Right cardiac atrium (tissue), 5 donors: Measurements from ENCODE around the gene XDH. TPM values are rescaled to one million over a fixed set of nuclear protein-coding genes. Genes with fewer than 3 reads are reported as not detected.

Source experiments
- ATAC-seq, 2 donors: fragments of 200-7000 bp; cut with Tn5 transposase; one replicate each; pipeline versions ENCODE4 v1.8.0 to v1.9.1; 2020; ENCODE audit warnings: moderate library complexity in 2 of 2, mild to moderate bottlenecking in 1 of 2
- DNase-seq, 3 donors: peaks; one replicate each; pipeline ENCODE4 v3.0.0-alpha.2; 2020
- H3K27ac ChIP-seq: one replicate; pipeline ENCODE4 v1.5.1; 2013; ENCODE audit warnings: mild to moderate bottlenecking, low read length, control low read depth, moderate library complexity
- H3K27me3 ChIP-seq: one replicate; pipeline ENCODE4 v1.6.1; 2013; ENCODE audit not compliant: control insufficient read depth, insufficient read depth
- H3K4me1 ChIP-seq: one replicate; pipeline ENCODE4 v1.6.1; 2013; ENCODE audit warnings: low read length; ENCODE audit not compliant: control insufficient read depth, insufficient read depth
- H3K4me3 ChIP-seq: one replicate; pipeline ENCODE4 v1.5.1; 2013; ENCODE audit warnings: low read length, control low read depth
- H3K9me3 ChIP-seq: one replicate; pipeline ENCODE4 v1.6.1; 2013; ENCODE audit warnings: low read length; ENCODE audit not compliant: control insufficient read depth
- WGBS: extraction: QIAGEN DNeasy Blood & Tissue Kit; methylation state at CpG from one replicate; pipeline ENCODE4 v1.1.7; 2013; 5-methylcytosine and 5-hydroxymethylcytosine counted together
- intact Hi-C, 4 donors: fragments of 100-400 bp; cut with DNase I; formaldehyde crosslinking; loops; one replicate each; pipeline versions ENCODE4 v1.11.0 to v1.14.0; 2022 to 2023
- polyA plus RNA-seq: library from polyadenylated mRNA; stranded (reverse); fragments of 200-250 nt; gene quantifications from one replicate; pipeline ENCODE4 v1.2.3, GENCODE V29; 2013
- total RNA-seq, 4 donors: library from RNA; stranded (reverse); fragmentation: NEBNext Ultra II Directional; extraction: Animal tissue kit (Norgen Biotek cat#: 25700); gene quantifications; one replicate each; pipeline ENCODE4 v1.2.1, GENCODE V29; 2021
- donor health status: healthy with polysubstance abuse.
- donor health status: DM: no; HTN: yes; CAD: no.
- donor health status: DM: no; HTN: no; CAD: no.
- donor health status: DM: no; HTN: yes; CAD: no; lungs with severe emphysema.
- donor health status: DM: yes; HTN: yes; CAD: no.

Gene XDH
- total and polyA plus RNA-seq, 5 donors, result 0.29 TPM; not detected in 4

DNA sequence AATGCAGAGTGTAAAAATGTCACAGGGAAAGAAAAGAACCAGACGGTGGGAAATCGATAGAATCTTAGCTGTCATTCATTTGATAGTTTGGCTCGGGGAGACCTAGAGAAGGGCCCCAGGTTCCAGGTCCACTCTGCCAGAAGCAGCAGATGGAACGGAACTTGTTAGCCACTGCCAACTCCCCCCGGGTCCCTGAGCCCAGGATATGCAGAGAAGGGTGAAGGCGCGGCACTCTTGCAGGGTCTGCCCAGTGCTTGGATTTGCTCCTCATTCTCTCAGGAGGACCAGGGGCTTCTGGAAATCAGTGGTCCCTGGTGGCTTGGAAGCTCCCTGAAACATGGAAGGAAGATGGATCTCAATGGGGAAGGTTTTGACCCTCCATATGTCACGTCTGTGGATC lies 11.6 kb upstream of the XDH start:
- H3K4me1 ChIP-seq, result no peaks in the 10 kb centered on the region
- no peaks in the 10 kb centered on the region for H3K9me3 ChIP-seq
- DNase-seq (no peak), ATAC-seq (no peak)
- WGBS, result 88% methylated on average over 8 of the region's 8 CpGs
- no peak overlapping the region for H3K4me3 ChIP-seq
- intact Hi-C loops, result no loop called here
- no peaks in the 10 kb centered on the region for H3K27me3 ChIP-seq
- no peak overlapping the region for H3K27ac ChIP-seq

DNA sequence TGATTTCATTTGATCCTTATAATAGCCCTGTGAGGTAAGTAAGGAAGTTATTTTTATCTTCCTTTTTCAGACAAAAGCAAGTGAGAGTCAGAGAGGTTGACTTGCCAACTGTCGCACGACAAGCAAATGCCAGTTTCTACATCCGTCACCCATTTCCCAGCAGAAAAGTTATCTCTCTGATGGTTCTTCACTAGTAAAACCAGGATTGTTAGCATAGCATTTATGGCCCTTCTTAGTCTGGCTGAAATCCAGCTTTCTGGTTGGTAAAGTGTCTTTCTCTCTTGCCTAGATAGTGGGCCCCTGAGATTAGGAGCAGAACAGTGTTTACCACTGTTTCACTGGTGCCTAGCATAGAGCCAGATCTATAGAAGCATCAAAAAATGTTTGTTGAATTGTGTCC lies 7.1 kb upstream of the XDH start:
- Histone ChIP-seq H3K4me1 (no peaks in the 10 kb centered on the region), H3K9me3 (peaks cover 2% of the 10 kb centered on the region), H3K4me3 (no peak overlapping the region), H3K27ac (no peak overlapping the region), H3K27me3 (no peaks in the 10 kb centered on the region)
- WGBS, result 84% methylated on average over 3 of the region's 3 CpGs
- ATAC-seq (no peak), DNase-seq (no peak)
- intact Hi-C loops, result no loop called here

DNA sequence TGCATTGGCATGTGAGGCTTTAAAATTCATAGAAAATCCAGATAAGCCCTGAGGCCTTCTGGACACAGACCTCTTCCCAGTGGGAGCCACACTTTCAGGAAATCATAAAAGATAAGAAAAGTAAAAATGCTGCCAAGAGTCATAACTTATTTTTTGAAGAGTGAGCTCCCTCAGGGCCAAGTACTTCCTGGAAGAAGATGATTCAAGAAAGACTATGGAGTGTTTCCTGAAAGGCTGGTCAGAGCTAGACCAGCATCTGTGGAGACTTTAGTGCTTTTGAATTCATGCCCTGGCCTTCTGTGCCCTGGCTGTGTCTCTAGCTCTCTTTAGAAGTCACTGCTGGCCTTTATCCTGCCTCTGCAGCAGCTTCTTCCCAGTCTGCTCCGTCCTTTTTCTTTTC lies 6.4 kb upstream of the XDH start:
- H3K9me3 ChIP-seq, result peaks cover 2% of the 10 kb centered on the region
- intact Hi-C loops, result no loop called here
- 48% methylated on average over 1 of the region's 1 CpG for WGBS
- no peaks in the 10 kb centered on the region for H3K4me1 ChIP-seq
- no peaks in the 10 kb centered on the region for H3K27me3 ChIP-seq
- H3K4me3 ChIP-seq, result no peak overlapping the region
- H3K27ac ChIP-seq, result no peak overlapping the region
- ATAC-seq (no peak), DNase-seq (no peak)

DNA sequence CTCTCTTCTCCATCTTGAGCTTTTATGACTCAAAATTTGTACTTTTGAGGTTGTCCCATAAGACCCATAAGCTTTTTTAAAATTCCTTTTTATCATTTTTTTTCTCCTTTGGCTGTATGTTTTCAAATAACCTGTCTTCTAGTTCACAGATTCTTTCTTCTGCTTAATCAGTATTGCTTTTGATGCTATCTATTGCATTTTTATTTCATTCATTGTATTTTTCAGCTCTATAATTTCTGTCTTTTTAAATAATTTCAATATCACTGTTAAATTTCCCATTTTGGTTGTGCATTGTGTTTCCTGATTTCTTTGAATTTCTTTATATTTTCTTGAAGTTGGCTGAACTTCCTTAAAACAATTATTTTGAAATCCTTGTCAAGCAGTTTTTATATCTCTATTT lies 4.8 kb upstream of the XDH start:
- intact Hi-C loops, result no loop called here
- DNase-seq (no peak), ATAC-seq (no peak)
- Histone ChIP-seq H3K27ac (no peak overlapping the region), H3K4me3 (no peak overlapping the region), H3K27me3 (no peaks in the 10 kb centered on the region), H3K9me3 (peaks cover 2% of the 10 kb centered on the region), H3K4me1 (no peaks in the 10 kb centered on the region)

DNA sequence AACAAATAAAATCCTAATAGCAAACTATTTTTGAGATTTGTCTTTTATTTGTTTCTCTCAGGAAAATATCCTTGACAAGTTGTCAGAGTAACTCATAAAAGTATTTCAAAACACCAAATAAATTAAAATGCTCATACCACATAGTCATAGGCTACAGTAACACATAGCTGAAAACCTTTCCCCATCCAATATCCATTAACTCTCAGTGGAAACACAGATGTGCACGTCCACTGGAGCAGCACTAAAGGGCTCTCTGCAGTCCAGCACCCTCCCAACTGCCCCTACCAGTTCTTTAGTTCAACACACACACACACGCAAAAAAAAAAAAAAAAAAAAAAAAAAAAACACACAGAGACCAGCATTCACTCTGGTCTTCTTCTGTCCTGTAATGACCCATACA lies 879 bp upstream of the XDH start:
- intact Hi-C loops, result no loop called here
- no peak for DNase-seq

DNA sequence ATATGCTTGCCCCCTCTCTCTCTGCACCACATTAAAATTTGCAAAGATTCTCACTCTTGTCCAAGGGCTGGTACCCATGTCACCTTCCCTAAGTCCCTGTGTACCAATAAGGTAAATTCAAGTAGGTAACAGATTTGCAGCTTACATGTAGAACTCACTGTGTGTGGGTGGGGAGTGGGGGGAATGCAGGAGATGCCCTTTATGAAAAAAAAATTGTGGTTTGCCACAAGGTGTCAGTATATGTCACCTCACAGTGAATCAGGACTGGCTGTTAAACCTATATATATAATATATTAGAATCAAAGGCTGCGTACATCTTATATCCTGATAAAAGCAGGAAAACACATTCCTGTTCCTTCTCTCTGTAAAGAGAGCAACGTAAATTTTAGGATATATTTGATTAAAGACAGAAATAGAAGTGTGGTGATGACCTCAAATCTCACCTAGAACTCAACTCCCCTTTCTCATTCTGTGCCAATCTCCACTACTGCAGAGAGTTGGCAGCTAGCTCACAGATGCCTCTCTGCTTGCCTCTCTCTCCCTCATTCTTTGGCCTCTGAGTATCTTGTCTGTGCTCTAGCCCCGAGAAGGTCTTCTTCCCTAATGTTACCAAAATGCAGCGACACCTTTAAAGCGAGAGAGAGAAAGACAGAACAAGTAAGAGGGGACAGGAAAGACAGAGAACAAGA lies 536 bp downstream of the XDH start:
- intact Hi-C loops, result no loop called here
- WGBS, result 53% methylated on average over 5 of the region's 5 CpGs
- DNase-seq (no peak), ATAC-seq (peak in 1 of 2 donors; percentile 38)
- H3K9me3 ChIP-seq, result no peaks in the 10 kb centered on the region
- H3K4me1 ChIP-seq, result no peaks in the 10 kb centered on the region
- H3K27ac ChIP-seq, result no peak overlapping the region
- H3K27me3 ChIP-seq, result no peaks in the 10 kb centered on the region
- H3K4me3 ChIP-seq, result no peak overlapping the region

More for the DNA sequence above, 879 bp upstream of the XDH start:
- Histone ChIP-seq H3K27me3 (no peaks in the 10 kb centered on the region), H3K4me1 (no peaks in the 10 kb centered on the region), H3K4me3 (no peak overlapping the region), H3K27ac (no peak overlapping the region), H3K9me3 (peaks cover 2% of the 10 kb centered on the region)
- WGBS, result 66% methylated on average over 2 of the region's 2 CpGs
- ATAC-seq, result no peak

DNA sequence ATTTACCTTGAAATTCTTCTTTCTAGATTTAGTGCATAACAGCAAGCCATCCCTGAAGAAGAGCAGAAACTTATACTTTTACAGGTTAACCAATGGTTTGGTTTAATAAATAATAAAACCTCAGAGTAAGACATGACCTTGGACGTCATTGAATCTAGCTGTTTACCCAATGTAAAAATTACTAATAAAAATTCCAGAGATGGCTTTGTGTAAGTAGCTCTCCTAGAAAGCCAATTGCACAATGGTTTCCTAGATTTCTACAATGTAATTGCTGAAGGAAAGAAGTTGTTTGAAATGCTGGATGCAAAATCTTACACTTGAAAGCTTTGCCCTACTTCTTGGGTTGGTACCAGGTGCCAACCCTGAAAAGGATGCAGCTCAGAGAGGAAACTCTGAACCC lies 1.5 kb downstream of the XDH start:
- intact Hi-C loops, result no loop called here
- no peaks in the 10 kb centered on the region for H3K9me3 ChIP-seq
- 59% methylated on average over 1 of the region's 1 CpG for WGBS
- H3K4me1 ChIP-seq, result no peaks in the 10 kb centered on the region
- H3K27ac ChIP-seq, result no peak overlapping the region
- ATAC-seq (no peak), DNase-seq (no peak)
- H3K4me3 ChIP-seq, result no peak overlapping the region
- H3K27me3 ChIP-seq, result no peaks in the 10 kb centered on the region

DNA sequence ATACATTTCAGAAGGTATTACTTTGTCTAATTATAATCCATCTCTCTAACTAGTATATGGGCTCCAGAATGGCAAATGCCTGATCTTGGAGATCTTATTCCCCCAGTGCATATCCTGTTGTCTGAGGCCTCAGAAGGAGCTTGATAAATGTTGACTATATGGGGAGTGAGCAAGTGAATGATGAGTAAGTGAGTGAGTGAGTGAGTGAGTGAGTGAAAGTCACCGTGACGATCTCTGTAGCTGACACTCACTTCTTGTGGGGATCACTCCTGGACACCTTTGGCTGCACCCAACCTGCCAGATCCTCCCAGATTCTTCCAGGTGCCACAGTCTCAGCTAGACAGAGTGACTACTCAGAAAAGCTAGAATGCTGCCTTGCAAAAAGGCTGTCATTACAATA lies 2.8 kb downstream of the XDH start:
- intact Hi-C loops, result no loop called here
- ATAC-seq (no peak), DNase-seq (no peak)
- Histone ChIP-seq H3K9me3 (no peaks in the 10 kb centered on the region), H3K27me3 (no peaks in the 10 kb centered on the region), H3K4me1 (no peaks in the 10 kb centered on the region), H3K27ac (no peak overlapping the region), H3K4me3 (no peak overlapping the region)
- 78% methylated on average over 2 of the region's 2 CpGs for WGBS

DNA sequence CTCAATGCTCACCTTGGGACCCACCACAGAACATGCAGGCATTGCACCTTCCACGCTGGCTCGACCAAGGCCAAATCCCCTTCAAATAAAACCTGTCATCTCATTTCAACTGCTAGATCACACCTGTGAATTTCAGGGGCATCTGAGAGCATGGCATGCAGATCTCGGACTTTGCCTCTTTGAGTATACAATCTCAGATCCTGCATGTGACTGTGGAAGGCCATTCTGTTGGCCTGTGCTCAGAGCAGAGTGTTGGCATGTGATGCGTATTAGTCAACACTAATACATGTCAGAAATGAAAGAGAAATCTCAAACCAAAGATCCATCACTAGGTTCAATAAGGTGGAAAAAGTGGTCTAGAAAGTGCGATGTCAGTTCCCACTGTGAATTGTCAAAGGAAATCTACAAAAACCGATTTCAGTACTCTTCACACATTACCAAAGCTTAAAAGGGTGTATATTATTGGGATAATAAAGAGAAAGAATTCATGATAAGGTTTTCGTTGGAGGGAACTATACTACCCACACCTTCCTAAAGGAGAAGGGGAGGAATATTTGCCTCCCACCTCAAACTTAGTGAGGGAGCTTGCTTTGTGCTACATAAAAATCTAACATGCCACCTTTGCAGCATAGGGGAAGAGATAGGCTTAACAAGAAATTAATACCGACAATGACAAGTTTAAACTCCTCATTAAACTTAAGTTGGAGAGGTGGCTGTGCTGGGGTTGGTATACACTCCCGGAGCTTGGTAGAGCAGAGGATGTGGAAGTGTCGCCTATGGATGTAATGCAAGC lies 7.8 kb downstream of the XDH start:
- Histone ChIP-seq H3K27ac (no peak overlapping the region), H3K9me3 (no peaks in the 10 kb centered on the region), H3K27me3 (no peaks in the 10 kb centered on the region), H3K4me3 (no peak overlapping the region), H3K4me1 (no peaks in the 10 kb centered on the region)
- ATAC-seq (no peak), DNase-seq (no peak)
- intact Hi-C loops, result no loop called here
- WGBS, result 83% methylated on average over 10 of the region's 10 CpGs

DNA sequence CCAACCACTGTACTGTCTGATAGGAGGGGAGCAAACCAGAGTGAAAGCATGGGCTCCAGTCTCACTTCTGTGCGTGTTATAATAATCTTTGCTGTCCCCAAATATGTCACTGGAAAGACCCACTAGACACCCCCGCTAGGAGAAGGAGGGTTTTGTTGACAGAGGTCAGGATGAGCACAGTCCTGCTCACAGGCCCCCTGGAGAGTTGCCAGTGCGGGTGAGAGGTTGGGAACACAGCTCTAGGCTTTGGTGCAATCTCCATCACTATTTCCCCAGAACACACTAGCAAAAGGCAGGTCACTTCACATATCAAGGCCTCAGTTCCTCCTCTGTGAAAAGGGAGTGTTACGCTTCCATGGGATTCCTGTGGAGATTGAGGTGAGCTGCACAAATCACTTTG lies 9.7 kb downstream of the XDH start:
- 63% methylated on average over 4 of the region's 4 CpGs for WGBS
- Histone ChIP-seq H3K9me3 (no peaks in the 10 kb centered on the region), H3K27me3 (no peaks in the 10 kb centered on the region), H3K4me1 (no peaks in the 10 kb centered on the region), H3K27ac (no peak overlapping the region), H3K4me3 (no peak overlapping the region)
- DNase-seq (no peak), ATAC-seq (no peak)
- intact Hi-C loops, result no loop called here

DNA sequence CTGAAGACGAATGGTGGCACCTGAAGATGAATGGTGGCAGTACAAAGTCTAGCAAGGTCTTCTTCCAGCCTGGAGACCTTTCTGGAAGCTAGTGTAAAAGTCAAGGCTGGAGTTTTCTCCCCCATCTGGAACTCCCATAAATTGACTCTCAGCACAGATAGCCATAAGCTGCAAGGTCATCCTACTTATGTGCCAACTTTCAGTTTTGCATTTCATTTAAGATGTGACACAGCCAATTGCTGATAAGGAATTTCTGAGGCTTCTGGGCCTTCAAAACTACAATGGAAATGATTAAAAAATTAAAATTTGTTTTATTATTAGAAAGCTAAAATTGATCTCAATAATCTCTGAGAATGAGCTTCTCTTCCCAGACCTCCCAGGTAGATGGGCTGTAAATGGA lies 10.2 kb downstream of the XDH start:
- H3K4me1 ChIP-seq, result no peaks in the 10 kb centered on the region
- no peaks in the 10 kb centered on the region for H3K9me3 ChIP-seq
- H3K27me3 ChIP-seq, result no peaks in the 10 kb centered on the region
- ATAC-seq, result no peak
- intact Hi-C loops, result no loop called here
- WGBS, result 72% methylated on average over 1 of the region's 1 CpG
- no peak overlapping the region for H3K4me3 ChIP-seq
- no peak for DNase-seq
- H3K27ac ChIP-seq, result no peak overlapping the region
